ENCODE measurements around the gene PSMB4. TPM values are rescaled to one million over a fixed set of nuclear protein-coding genes. Genes with fewer than 3 reads are reported as not detected.

Gene PSMB4
- total RNA-seq, 1 donor from 2014 or later = 310 TPM

- DNase-seq = no peak
- H3K4me1 Mint-ChIP-seq = no peaks in the 10 kb centered on the region
- no peaks in the 10 kb centered on the region for H3K27me3 Mint-ChIP-seq
- CTCF ChIA-PET = no interaction called here
- intact Hi-C loops (cut with micrococcal nuclease) = no loop called here
- no peak for ATAC-seq (ENCODE audit: low read depth)
- H3K4me3 Mint-ChIP-seq = no peak overlapping the region
- H3K27ac Mint-ChIP-seq = no peak overlapping the region
- POLR2A ChIA-PET = interaction anchor here (0.6 kb wide), 1 partner anchor 83 kb away, joined by 5 read pairs; no protein-coding TSS in a partner anchor
- H3K9me3 Mint-ChIP-seq = no peaks in the 10 kb centered on the region
- H3K36me3 Mint-ChIP-seq (ENCODE audit: low read depth) = peaks cover 88% of the 10 kb centered on the region
- no peak for TF ChIP-seq CTCF (IDR thresholded peaks at IDR 0.05)
Observed at GRCh38 chr1:151408891-151409290, 9.5 kb downstream of the PSMB4 start.

- ATAC-seq (ENCODE audit: low read depth) = no peak
- no peaks in the 10 kb centered on the region for H3K9me3 Mint-ChIP-seq
- no peaks in the 10 kb centered on the region for H3K27me3 Mint-ChIP-seq
- CTCF ChIA-PET = interaction anchor here (0.9 to 1.2 kb wide), 2 partner anchors 71 to 102 kb away, joined by 3 read pairs; no protein-coding TSS in a partner anchor
- no peak overlapping the region for H3K27ac Mint-ChIP-seq
- intact Hi-C loops (cut with micrococcal nuclease) = no loop called here
- no peak for DNase-seq
- H3K36me3 Mint-ChIP-seq (ENCODE audit: low read depth) = peaks cover 84% of the 10 kb centered on the region
- H3K4me3 Mint-ChIP-seq = no peak overlapping the region
- TF ChIP-seq CTCF (IDR thresholded peaks at IDR 0.05) = no peak
- POLR2A ChIA-PET = interaction anchor here (1.0 kb wide), 1 partner anchor 111 kb away, joined by 11 read pairs; no protein-coding TSS in a partner anchor
- no peaks in the 10 kb centered on the region for H3K4me1 Mint-ChIP-seq
Observed at GRCh38 chr1:151411884-151412283, 12.5 kb downstream of the PSMB4 start.

DNA sequence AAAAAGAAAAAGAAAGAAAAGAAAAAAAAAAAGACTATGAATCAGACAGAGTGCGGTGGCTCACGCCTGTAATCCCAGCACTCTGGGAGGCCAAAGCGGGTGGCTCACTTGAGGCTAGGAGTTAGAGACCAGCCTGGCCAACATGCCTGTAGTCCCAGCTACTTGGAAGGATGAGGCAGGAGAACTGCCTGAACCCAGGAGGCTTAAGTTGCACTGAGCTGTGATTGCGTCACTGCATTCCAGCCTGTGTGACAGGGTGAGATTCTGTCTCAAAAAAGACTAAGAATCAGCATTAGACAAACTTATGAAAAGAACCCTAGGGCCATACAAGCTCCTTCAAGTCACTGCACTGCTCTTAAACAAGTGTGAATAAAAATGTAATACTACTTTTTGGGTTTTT, 16.9 kb downstream of the PSMB4 start:
- Mint-ChIP-seq H3K27ac (no peak overlapping the region), H3K9me3 (no peaks in the 10 kb centered on the region), H3K4me3 (no peak overlapping the region), H3K36me3 (ENCODE audit: low read depth) (peaks cover 73% of the 10 kb centered on the region), H3K27me3 (no peaks in the 10 kb centered on the region), H3K4me1 (no peaks in the 10 kb centered on the region)
- POLR2A ChIA-PET = no interaction called here
- ATAC-seq (ENCODE audit: low read depth) (no peak), DNase-seq (no peak)
- CTCF ChIA-PET = no interaction called here
- intact Hi-C loops (cut with micrococcal nuclease) = no loop called here
- no peak for TF ChIP-seq CTCF (IDR thresholded peaks at IDR 0.05)

- Mint-ChIP-seq H3K27ac (peak overlapping the region; percentile 8), H3K9me3 (no peaks in the 10 kb centered on the region), H3K27me3 (no peaks in the 10 kb centered on the region), H3K4me3 (no peak overlapping the region), H3K36me3 (ENCODE audit: low read depth) (peaks cover 74% of the 10 kb centered on the region), H3K4me1 (no peaks in the 10 kb centered on the region)
- intact Hi-C loops (cut with micrococcal nuclease) = no loop called here
- CTCF ChIA-PET = interaction anchor here (0.6 kb wide), 1 partner anchor 123 kb away, joined by 3 read pairs; no protein-coding TSS in a partner anchor
- no peak for ATAC-seq (ENCODE audit: low read depth)
- no peak for TF ChIP-seq CTCF (IDR thresholded peaks at IDR 0.05)
- POLR2A ChIA-PET = interaction anchor here (0.7 kb wide), 1 partner anchor 65 kb away, joined by 4 read pairs; no protein-coding TSS in a partner anchor
- DNase-seq = no peak
Observed at GRCh38 chr1:151418081-151418480, 18.7 kb downstream of the PSMB4 start.

DNA sequence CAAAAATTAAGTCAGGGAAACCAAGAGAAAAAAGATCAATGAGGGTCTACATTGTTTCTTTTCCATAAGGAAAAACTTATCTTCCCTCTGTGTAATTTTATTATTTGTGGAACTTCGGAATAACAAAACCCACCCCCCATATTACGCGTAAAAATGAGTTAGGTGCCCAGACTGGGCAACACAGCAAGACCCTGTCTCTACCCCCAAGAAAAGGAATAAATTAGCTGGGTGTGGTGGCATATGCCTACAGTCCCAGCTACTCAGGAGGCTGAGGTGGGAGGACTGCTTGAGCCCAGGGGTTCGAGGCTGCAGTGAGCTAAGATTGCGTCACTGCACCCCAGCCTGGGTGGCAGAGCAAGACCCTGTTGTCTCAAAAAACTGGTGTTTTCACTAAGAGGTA, 20.4 kb downstream of the PSMB4 start:
- Mint-ChIP-seq H3K9me3 (no peaks in the 10 kb centered on the region), H3K36me3 (ENCODE audit: low read depth) (peaks cover 75% of the 10 kb centered on the region), H3K4me3 (no peak overlapping the region), H3K4me1 (no peaks in the 10 kb centered on the region), H3K27ac (no peak overlapping the region), H3K27me3 (no peaks in the 10 kb centered on the region)
- ChIA-PET CTCF (no interaction called here), POLR2A (no interaction called here)
- ATAC-seq (ENCODE audit: low read depth) (no peak), DNase-seq (no peak)
- TF ChIP-seq CTCF (IDR thresholded peaks at IDR 0.05) = no peak
- intact Hi-C loops (cut with micrococcal nuclease) = no loop called here
